Renal cortex interstitium (tissue), 15 donors: ENCODE data around the gene NAE1. TPM values are rescaled to one million over a fixed set of nuclear protein-coding genes. Genes with fewer than 3 reads are reported as not detected.
"Not testable (repeated sequence)": the region's sequence is repeated elsewhere in the genome, so short reads cannot be mapped to it uniquely, and the experiment has no call there.

Source experiments
- DNase-seq, 11 donors: peaks; one replicate each; pipeline ENCODE4 v3.0.0-alpha.2; 2013; ENCODE audit warnings: low read depth in 9 of 11, low spot score in 4 of 11; ENCODE audit errors: extremely low read depth in 1 of 11
- long read RNA-seq, 16 experiments: transcript quantifications; one replicate each; lab custom pipeline, GENCODE V29; 2026
- polyA plus RNA-seq, 3 donors: library from polyadenylated mRNA; unstranded; fragments of 120-200 nt; gene quantifications; one replicate each; pipeline ENCODE4 v1.2.1, GENCODE V29; 2013; ENCODE audit not compliant: insufficient read length in 3 of 3

The NAE1 gene
- 10 to 100 TPM; 78.3 to 99.4 (median 94.8) TPM for polyA plus RNA-seq
- long read RNA-seq, donor 1, transcript NAE1-201 (20 exons, 1,837 nt), result major isoform, 6 of 13 reads
- long read RNA-seq, donor 1, partial matches to known transcripts, result 6 of 13 reads
- long read RNA-seq, donor 1, other reads (novel, unspliced or antisense), result 0 of 13 reads
- long read RNA-seq, donor 2, partial matches to known transcripts, result 11 of 18 reads
- long read RNA-seq, donor 2, other reads (novel, unspliced or antisense), result 0 of 18 reads
- long read RNA-seq, donor 3, transcript NAE1-201 (20 exons, 1,837 nt), result major isoform, 21 of 46 reads
- long read RNA-seq, donor 3, partial matches to known transcripts, result 18 of 46 reads
- long read RNA-seq, donor 3, other reads (novel, unspliced or antisense), result 0 of 46 reads
- long read RNA-seq, donor 4, transcript NAE1-201 (20 exons, 1,837 nt), result major isoform, 8 of 19 reads
- long read RNA-seq, donor 4, partial matches to known transcripts, result 7 of 19 reads
- long read RNA-seq, donor 4, other reads (novel, unspliced or antisense), result 0 of 19 reads
- long read RNA-seq, donor 5, result 0 reads
- long read RNA-seq, donor 6, transcript NAE1-201 (20 exons, 1,837 nt), result major isoform, 9 of 33 reads
- long read RNA-seq, donor 6, partial matches to known transcripts, result 16 of 33 reads
- long read RNA-seq, donor 6, other reads (novel, unspliced or antisense), result 0 of 33 reads
- long read RNA-seq, donor 7, transcript NAE1-201 (20 exons, 1,837 nt), result major isoform, 14 of 35 reads
- long read RNA-seq, donor 7, partial matches to known transcripts, result 17 of 35 reads
- long read RNA-seq, donor 7, other reads (novel, unspliced or antisense), result 0 of 35 reads
- long read RNA-seq, donor 8, result 0 reads
- long read RNA-seq, donor 9, transcript NAE1-201 (20 exons, 1,837 nt), result major isoform, 8 of 23 reads
- long read RNA-seq, donor 9, partial matches to known transcripts, result 12 of 23 reads
- long read RNA-seq, donor 9, other reads (novel, unspliced or antisense), result 0 of 23 reads
- long read RNA-seq, donor 10, transcript NAE1-201 (20 exons, 1,837 nt), result major isoform, 9 of 25 reads
- long read RNA-seq, donor 10, partial matches to known transcripts, result 13 of 25 reads
- long read RNA-seq, donor 10, other reads (novel, unspliced or antisense), result 0 of 25 reads
- long read RNA-seq, donor 11, transcript NAE1-201 (20 exons, 1,837 nt), result major isoform, 8 of 10 reads
- long read RNA-seq, donor 11, partial matches to known transcripts, result 0 of 10 reads
- long read RNA-seq, donor 11, other reads (novel, unspliced or antisense), result 0 of 10 reads
- long read RNA-seq, donor 12, partial matches to known transcripts, result 0 of 4 reads
- long read RNA-seq, donor 12, other reads (novel, unspliced or antisense), result 0 of 4 reads
- long read RNA-seq, donor 13, result 0 reads
- long read RNA-seq, donor 14, transcript NAE1-201 (20 exons, 1,837 nt), result major isoform, 14 of 21 reads
- long read RNA-seq, donor 14, partial matches to known transcripts, result 5 of 21 reads
- long read RNA-seq, donor 14, other reads (novel, unspliced or antisense), result 0 of 21 reads
- long read RNA-seq, donor 15, transcript NAE1-201 (20 exons, 1,837 nt), result major isoform, 5 of 16 reads
- long read RNA-seq, donor 15, partial matches to known transcripts, result 9 of 16 reads
- long read RNA-seq, donor 15, other reads (novel, unspliced or antisense), result 0 of 16 reads
- long read RNA-seq, donor 16, transcript NAE1-201 (20 exons, 1,837 nt), result major isoform, 14 of 35 reads
- long read RNA-seq, donor 16, partial matches to known transcripts, result 15 of 35 reads
- long read RNA-seq, donor 16, other reads (novel, unspliced or antisense), result 0 of 35 reads

- peak; percentile 74 to 90 (median 87) for DNase-seq
Observed at GRCh38 chr16:66830422-66831404, at the start of gene NAE1. TSS of gene NAE1 (minus strand) at chr16:66830976. CDS start at chr16:66830899, 77 bp downstream.

GRCh38 chr16:66878067-66878466 lies 47.3 kb upstream of the NAE1 start:
- no peak for DNase-seq

GRCh38 chr16:66874079-66874775 lies 43.5 kb upstream of the NAE1 start:
- DNase-seq, result no peak

- DNase-seq, result no peak
Observed at GRCh38 chr16:66873685-66874055, 42.9 kb upstream of the NAE1 start.

- peak in 9 of 11 donors; percentile 49 to 78 (median 72) for DNase-seq
Observed at GRCh38 chr16:66872943-66873684, 42.3 kb upstream of the NAE1 start.

GRCh38 chr16:66872559-66872942 lies 41.8 kb upstream of the NAE1 start:
- DNase-seq, result no peak

GRCh38 chr16:66871840-66872239 lies 41.1 kb upstream of the NAE1 start:
- DNase-seq, result no peak

- not testable (repeated sequence) for DNase-seq
Observed at GRCh38 chr16:66871363-66871762, 40.6 kb upstream of the NAE1 start.

GRCh38 chr16:66869424-66869823 lies 38.6 kb upstream of the NAE1 start:
- no peak for DNase-seq

GRCh38 chr16:66863707-66864106 lies 32.9 kb upstream of the NAE1 start:
- DNase-seq, result no peak

- no peak for DNase-seq
Observed at GRCh38 chr16:66862023-66862520, 31.3 kb upstream of the NAE1 start.

GRCh38 chr16:66859397-66860068 lies 28.8 kb upstream of the NAE1 start:
- no peak for DNase-seq

- DNase-seq, result no peak
Observed at GRCh38 chr16:66858740-66859396, 28.1 kb upstream of the NAE1 start.

- DNase-seq, result no peak
Observed at GRCh38 chr16:66857437-66857836, 26.7 kb upstream of the NAE1 start.

- DNase-seq, result no peak
Observed at GRCh38 chr16:66856801-66857200, 26.0 kb upstream of the NAE1 start.
